Measurements from ENCODE around the gene COL1A2. TPM values are rescaled to one million over a fixed set of nuclear protein-coding genes. Genes with fewer than 3 reads are reported as not detected.

COL1A2 gene
- total RNA-seq, 4 donors from 2014 or later: 47.0 to 499 (median 75.9) TPM

DNA sequence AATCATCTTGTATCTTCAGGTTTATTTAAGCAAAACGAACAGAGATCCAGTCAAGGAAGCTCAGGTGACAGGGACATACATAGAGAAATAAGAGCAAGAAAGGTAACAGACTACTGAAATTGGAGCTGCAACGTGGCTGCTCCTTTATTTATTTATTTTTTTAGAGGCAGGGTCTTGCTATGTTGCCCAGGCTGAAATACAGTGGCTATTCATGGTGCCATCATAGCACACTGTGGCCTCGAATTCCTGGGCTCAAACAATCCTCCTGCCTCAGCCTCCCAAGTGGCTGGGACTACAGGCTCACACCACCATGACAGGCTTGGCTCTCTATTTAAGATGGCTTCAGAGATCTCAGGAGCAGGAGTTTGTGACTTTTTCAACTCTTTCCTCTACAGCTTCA lies 46.4 kb downstream of the COL1A2 start:
- H3K4me1 ChIP-seq: peaks cover 0 to 17% (median 12%) of the 10 kb centered on the region in 4 donors
- in situ Hi-C loops (cut with MboI; ENCODE audit: low pct_ligation_motif_present in 1 of 4, low pct_unique_long_range_greater_than_20kb in 1 of 4, low sequenced_read_pairs in 3 of 4): no loop called here
- 24 to 63% methylated on average over 2 to 3 of the region's 3 CpGs for WGBS, 2 donors (ENCODE audit: low coverage in 1 of 2)
- DNase-seq: no peak
- peak overlapping the region in 3 of 4 donors; percentile 36 to 51 (median 37) for H3K27ac ChIP-seq
- no peak overlapping the region for H3K4me3 ChIP-seq
- H3K27me3 ChIP-seq: no peaks in the 10 kb centered on the region
- no peaks in the 10 kb centered on the region for H3K9me3 ChIP-seq
- TF ChIP-seq POLR2AphosphoS5 (IDR thresholded peaks at IDR 0.05): no peak
- TF ChIP-seq, protein P1, sequence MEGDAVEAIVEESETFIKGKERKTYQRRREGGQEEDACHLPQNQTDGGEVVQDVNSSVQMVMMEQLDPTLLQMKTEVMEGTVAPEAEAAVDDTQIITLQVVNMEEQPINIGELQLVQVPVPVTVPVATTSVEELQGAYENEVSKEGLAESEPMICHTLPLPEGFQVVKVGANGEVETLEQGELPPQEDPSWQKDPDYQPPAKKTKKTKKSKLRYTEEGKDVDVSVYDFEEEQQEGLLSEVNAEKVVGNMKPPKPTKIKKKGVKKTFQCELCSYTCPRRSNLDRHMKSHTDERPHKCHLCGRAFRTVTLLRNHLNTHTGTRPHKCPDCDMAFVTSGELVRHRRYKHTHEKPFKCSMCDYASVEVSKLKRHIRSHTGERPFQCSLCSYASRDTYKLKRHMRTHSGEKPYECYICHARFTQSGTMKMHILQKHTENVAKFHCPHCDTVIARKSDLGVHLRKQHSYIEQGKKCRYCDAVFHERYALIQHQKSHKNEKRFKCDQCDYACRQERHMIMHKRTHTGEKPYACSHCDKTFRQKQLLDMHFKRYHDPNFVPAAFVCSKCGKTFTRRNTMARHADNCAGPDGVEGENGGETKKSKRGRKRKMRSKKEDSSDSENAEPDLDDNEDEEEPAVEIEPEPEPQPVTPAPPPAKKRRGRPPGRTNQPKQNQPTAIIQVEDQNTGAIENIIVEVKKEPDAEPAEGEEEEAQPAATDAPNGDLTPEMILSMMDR (IDR thresholded peaks at IDR 0.05): no peak
- no peak for TF ChIP-seq POLR2A (IDR thresholded peaks at IDR 0.05)
- no peak for TF ChIP-seq EP300 (IDR thresholded peaks at IDR 0.05; ENCODE audit: low read depth)
- no peaks in the 10 kb centered on the region for H3K36me3 ChIP-seq
- intact Hi-C loops (cut with DNase I; ENCODE audit: low total_unique reads): no loop called here

DNA sequence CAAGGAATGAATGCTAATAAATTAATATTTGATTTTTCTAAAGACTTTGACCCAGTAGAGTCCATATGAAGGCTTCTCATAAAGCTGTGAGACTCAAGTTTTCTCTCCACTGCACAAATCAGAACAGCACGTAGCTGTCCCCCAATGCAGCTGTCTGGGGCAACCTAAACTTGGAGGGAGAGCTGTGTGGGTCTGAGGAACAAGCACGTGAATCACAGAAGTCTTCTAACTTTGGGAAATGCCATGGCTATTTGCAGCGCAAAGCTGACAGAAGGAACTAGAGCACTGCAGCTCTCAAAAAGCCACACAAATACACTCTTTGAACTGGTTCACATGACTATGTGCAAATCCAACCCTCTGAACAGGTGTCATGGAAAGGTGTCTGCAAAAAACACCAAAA lies 47.9 kb downstream of the COL1A2 start:
- H3K9me3 ChIP-seq: no peaks in the 10 kb centered on the region
- H3K4me3 ChIP-seq: no peak overlapping the region
- H3K27ac ChIP-seq: no peak overlapping the region
- DNase-seq: no peak
- in situ Hi-C loops (cut with MboI; ENCODE audit: low pct_ligation_motif_present in 1 of 4, low pct_unique_long_range_greater_than_20kb in 1 of 4, low sequenced_read_pairs in 3 of 4) (no loop called here), intact Hi-C loops (cut with DNase I; ENCODE audit: low total_unique reads) (no loop called here)
- peaks cover 0 to 17% (median 12%) of the 10 kb centered on the region in 4 donors for H3K4me1 ChIP-seq
- 93% methylated on average over 3 of the region's 3 CpGs; no CpG with 5 or more reads in 1 of the 2 donors for WGBS, 2 donors (ENCODE audit: low coverage in 1 of 2)
- H3K36me3 ChIP-seq: no peaks in the 10 kb centered on the region
- H3K27me3 ChIP-seq: no peaks in the 10 kb centered on the region
- no peak for TF ChIP-seq POLR2AphosphoS5 (IDR thresholded peaks at IDR 0.05)

DNA sequence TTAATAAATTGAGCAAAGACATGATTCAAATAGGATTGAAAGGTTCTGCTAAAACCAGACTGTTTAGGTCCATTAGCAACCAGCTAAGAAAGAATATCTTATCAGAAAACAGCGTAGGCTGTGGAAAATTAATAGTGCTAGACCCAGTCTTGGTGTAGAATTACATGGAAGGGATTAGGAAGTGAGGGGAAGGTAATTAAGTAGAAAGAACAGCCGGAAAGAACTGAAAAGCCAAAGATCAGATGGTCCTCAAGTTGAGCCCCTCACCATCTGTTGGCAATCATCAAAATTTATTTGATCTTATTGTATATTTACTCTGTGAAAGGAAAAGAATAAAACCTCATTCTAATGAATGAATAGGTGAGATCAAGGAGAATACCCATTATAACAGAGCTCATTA lies 50.1 kb downstream of the COL1A2 start:
- no peak for DNase-seq
- in situ Hi-C loops (cut with MboI; ENCODE audit: low pct_ligation_motif_present in 1 of 4, low pct_unique_long_range_greater_than_20kb in 1 of 4, low sequenced_read_pairs in 3 of 4): no loop called here
- no peak overlapping the region for H3K4me3 ChIP-seq
- TF ChIP-seq, protein P1 (IDR thresholded peaks at IDR 0.05): no peak
- TF ChIP-seq EP300 (IDR thresholded peaks at IDR 0.05; ENCODE audit: low read depth): no peak
- no peak for TF ChIP-seq POLR2AphosphoS5 (IDR thresholded peaks at IDR 0.05)
- no peak for TF ChIP-seq POLR2A (IDR thresholded peaks at IDR 0.05)
- no peaks in the 10 kb centered on the region for H3K9me3 ChIP-seq
- H3K27me3 ChIP-seq: no peaks in the 10 kb centered on the region
- 75 to 83% methylated on average over 2 of the region's 2 CpGs for WGBS, 2 donors (ENCODE audit: low coverage in 1 of 2)
- intact Hi-C loops (cut with DNase I; ENCODE audit: low total_unique reads): no loop called here
- H3K4me1 ChIP-seq: peaks cover 0 to 16% (median 9%) of the 10 kb centered on the region in 4 donors
- H3K27ac ChIP-seq: no peak overlapping the region
- H3K36me3 ChIP-seq: no peaks in the 10 kb centered on the region

DNA sequence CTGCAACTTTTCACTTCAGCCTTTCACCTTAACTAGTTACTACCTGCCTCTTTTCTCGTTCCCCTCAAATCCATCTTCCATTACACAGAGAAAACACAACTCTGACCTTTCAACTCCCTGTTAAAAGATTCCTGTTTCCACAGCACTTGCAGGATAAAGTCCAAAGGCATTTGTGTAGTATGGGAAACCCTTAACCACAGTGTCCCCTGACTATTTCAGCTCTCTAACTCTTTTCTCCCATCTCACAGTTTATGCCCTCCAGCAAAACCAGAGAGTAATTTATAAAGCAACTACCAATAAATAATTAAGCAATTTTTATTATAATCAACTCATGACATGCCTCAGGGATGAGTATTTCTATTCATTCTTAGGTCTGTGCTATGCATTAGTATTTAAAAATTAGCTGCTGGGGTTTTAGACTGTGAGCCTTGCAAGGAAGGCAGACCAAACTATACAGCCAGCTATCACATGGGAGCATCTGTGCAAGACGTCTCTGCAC lies 51.0 kb downstream of the COL1A2 start:
- in situ Hi-C loops (cut with MboI; ENCODE audit: low pct_ligation_motif_present in 1 of 4, low pct_unique_long_range_greater_than_20kb in 1 of 4, low sequenced_read_pairs in 3 of 4): no loop called here

More for the DNA sequence above, 51.0 kb downstream of the COL1A2 start:
- H3K27ac ChIP-seq: no peak overlapping the region
- WGBS, 2 donors (ENCODE audit: low coverage in 1 of 2): 52 to 67% methylated on average over 2 of the region's 2 CpGs
- H3K4me3 ChIP-seq: no peak overlapping the region
- DNase-seq: no peak
- TF ChIP-seq, protein P1 (IDR thresholded peaks at IDR 0.05): no peak
- TF ChIP-seq EP300 (IDR thresholded peaks at IDR 0.05; ENCODE audit: low read depth) (no peak), POLR2AphosphoS5 (IDR thresholded peaks at IDR 0.05) (no peak), POLR2A (IDR thresholded peaks at IDR 0.05) (no peak)
- no peaks in the 10 kb centered on the region for H3K36me3 ChIP-seq
- H3K27me3 ChIP-seq: no peaks in the 10 kb centered on the region
- no peaks in the 10 kb centered on the region for H3K9me3 ChIP-seq
- intact Hi-C loops (cut with DNase I; ENCODE audit: low total_unique reads): no loop called here
- peaks cover 0 to 7% (median 0%) of the 10 kb centered on the region in 4 donors for H3K4me1 ChIP-seq

Measured in transverse colon (tissue), 4 donors.